Posterior vena cava (tissue), 2 donors: ENCODE data around the gene PRKCSH. TPM values are rescaled to one million over a fixed set of nuclear protein-coding genes. Genes with fewer than 3 reads are reported as not detected.
"Not testable (repeated sequence)": the region's sequence is repeated elsewhere in the genome, so short reads cannot be mapped to it uniquely, and the experiment has no call there.

Source experiments
- DNase-seq: peaks from one replicate; pipeline ENCODE4 v3.0.0-alpha.2; 2020; ENCODE audit warnings: low spot score
- intact Hi-C, 2 donors: fragments of 100-400 bp; cut with DNase I; formaldehyde crosslinking; loops; one replicate each; pipeline versions ENCODE4 v1.14.1 to v1.14.2; 2022 to 2023
- total RNA-seq, 2 donors: library from RNA; stranded (reverse); fragmentation: NEBNext Ultra II Directional; extraction: Animal tissue kit (Norgen Biotek cat#: 25700); gene quantifications; one replicate each; pipeline ENCODE4 v1.2.1, GENCODE V29; 2021
- donor health status: DM: yes; HTN: yes; CAD: no.
- donor health status: DM: yes; HTN: yes; CAD: no.

PRKCSH gene
- total RNA-seq, 2 donors from 2014 or later: 161 to 188 TPM

GRCh38 chr19:11418094-11418548 is 17.3 kb upstream of the PRKCSH start:
- no peak for DNase-seq
- intact Hi-C loops: no loop called here

GRCh38 chr19:11418549-11419506 is 16.6 kb upstream of the PRKCSH start, which contains the start of gene RGL3:
TSS of gene RGL3 (minus strand) at chr19:11419314. CDS start at chr19:11419278, 36 bp downstream.
- DNase-seq: no peak
- intact Hi-C loops: no loop called here

GRCh38 chr19:11420429-11421370 is 14.7 kb upstream of the PRKCSH start:
- intact Hi-C loops: loop anchor here in 1 of 2 donors (5.0 kb wide), 1 partner anchor 33 kb away; no protein-coding TSS in a partner anchor
- DNase-seq: peak; percentile 88

- intact Hi-C loops: loop anchor here in 1 of 2 donors (5.0 kb wide), 1 partner anchor 34 kb away; no protein-coding TSS in a partner anchor
- peak; percentile 86 for DNase-seq
Observed at GRCh38 chr19:11421371-11422098, 13.9 kb upstream of the PRKCSH start.

- DNase-seq: peak; percentile 95
- intact Hi-C loops: loop anchor here in 1 of 2 donors (5.0 kb wide), 1 partner anchor 35 kb away; no protein-coding TSS in a partner anchor
Observed at GRCh38 chr19:11422163-11423065, 13.0 kb upstream of the PRKCSH start.

- intact Hi-C loops: loop anchor here in 1 of 2 donors (5.0 kb wide), 1 partner anchor 36 kb away; no protein-coding TSS in a partner anchor
- no peak for DNase-seq
Observed at GRCh38 chr19:11423164-11423790, 12.2 kb upstream of the PRKCSH start.

- intact Hi-C loops: loop anchor here in 1 of 2 donors (5.0 kb wide), 1 partner anchor 36 kb away; no protein-coding TSS in a partner anchor
- DNase-seq: no peak
Observed at GRCh38 chr19:11423791-11424181, 11.6 kb upstream of the PRKCSH start.

GRCh38 chr19:11425719-11426457 is 9.5 kb upstream of the PRKCSH start:
- intact Hi-C loops: no loop called here
- no peak for DNase-seq

GRCh38 chr19:11426656-11427055 is 8.8 kb upstream of the PRKCSH start:
- intact Hi-C loops: no loop called here
- no peak for DNase-seq

- DNase-seq, intact Hi-C loops: not testable (repeated sequence)
Observed at GRCh38 chr19:11433526-11433925, 1.9 kb upstream of the PRKCSH start.

GRCh38 chr19:11434703-11435056 is 755 bp upstream of the PRKCSH start:
- no peak for DNase-seq
- intact Hi-C loops: no loop called here

- intact Hi-C loops: no loop called here
- DNase-seq: no peak
Observed at GRCh38 chr19:11435833-11436313, 438 bp downstream of the PRKCSH start.

- intact Hi-C loops: no loop called here
- no peak for DNase-seq
Observed at GRCh38 chr19:11437955-11438354, 2.5 kb downstream of the PRKCSH start.

GRCh38 chr19:11444059-11444458 is 8.6 kb downstream of the PRKCSH start:
- DNase-seq: no peak
- intact Hi-C loops: loop anchor here in 1 of 2 donors (10.0 kb wide), 1 partner anchor 309 kb away; no protein-coding TSS in a partner anchor

GRCh38 chr19:11445141-11445540 is 9.7 kb downstream of the PRKCSH start:
- no peak for DNase-seq
- intact Hi-C loops: loop anchor here (1.0 to 10.0 kb wide), 3 partner anchors 148 to 310 kb away; partner anchors contain the start of gene TSPAN16 (in 1 of the 2)

- intact Hi-C loops: loop anchor here in 1 of 2 donors (5.0 to 10.0 kb wide), 2 partner anchors 149 to 311 kb away; partner anchors contain the start of gene TSPAN16
- no peak for DNase-seq
Observed at GRCh38 chr19:11446271-11446651, 10.8 kb downstream of the PRKCSH start.
